A172 (cell line): ENCODE results near the gene FBP2. TPM values are rescaled to one million over a fixed set of nuclear protein-coding genes. Genes with fewer than 3 reads are reported as not detected.
"Not testable (repeated sequence)": the region's sequence is repeated elsewhere in the genome, so short reads cannot be mapped to it uniquely, and the experiment has no call there.

Experiments
- DNase-seq: peaks from one replicate; pipeline ENCODE4 v3.0.0-alpha.2; 2015; ENCODE audit warnings: low spot score
- total RNA-seq: library from RNA; depleted of rRNA; stranded (reverse); fragments of >200 nt; shearing (Covaris generic); gene quantifications from 2 replicates; pipeline ENCODE4 v1.2.3, GENCODE V29; 2014

The FBP2 gene
- total RNA-seq, 1 experiment from 2014 or later, result not detected

GRCh38 chr9:94606646-94607422 lies 13.2 kb upstream of the FBP2 start:
- DNase-seq, result no peak

GRCh38 chr9:94603259-94604160 lies 9.9 kb upstream of the FBP2 start:
- DNase-seq, result peak; percentile 82

GRCh38 chr9:94602666-94603065 lies 9.0 kb upstream of the FBP2 start:
- DNase-seq, result no peak

GRCh38 chr9:94600715-94601114 lies 7.1 kb upstream of the FBP2 start:
- DNase-seq, result no peak

- DNase-seq, result no peak
These were observed 6.6 kb upstream of the FBP2 start for GRCh38 chr9:94600258-94600657.

- DNase-seq, result no peak
These were observed 5.5 kb upstream of the FBP2 start for GRCh38 chr9:94599102-94599501.

GRCh38 chr9:94592683-94593082 lies 941 bp downstream of the FBP2 start:
- not testable (repeated sequence) for DNase-seq

- no peak for DNase-seq
These were observed 1.7 kb downstream of the FBP2 start for GRCh38 chr9:94591876-94592275.

GRCh38 chr9:94591046-94591545 lies 2.5 kb downstream of the FBP2 start:
- DNase-seq, result not testable (repeated sequence)

- no peak for DNase-seq
These were observed 4.9 kb downstream of the FBP2 start for GRCh38 chr9:94588681-94589080.

- peak; percentile 10 for DNase-seq
These were observed 6.8 kb downstream of the FBP2 start for GRCh38 chr9:94586814-94587213.

GRCh38 chr9:94586316-94586715 lies 7.3 kb downstream of the FBP2 start:
- no peak for DNase-seq

GRCh38 chr9:94584555-94584954 lies 9.1 kb downstream of the FBP2 start:
- no peak for DNase-seq

- no peak for DNase-seq
These were observed 11.9 kb downstream of the FBP2 start for GRCh38 chr9:94581728-94582127.

- DNase-seq, result no peak
These were observed 16.1 kb downstream of the FBP2 start for GRCh38 chr9:94577571-94577970.

- DNase-seq, result no peak
These were observed 16.6 kb downstream of the FBP2 start for GRCh38 chr9:94577036-94577435.

GRCh38 chr9:94576131-94576530 lies 17.5 kb downstream of the FBP2 start:
- no peak for DNase-seq

GRCh38 chr9:94568972-94569712 lies 24.5 kb downstream of the FBP2 start:
- no peak for DNase-seq

GRCh38 chr9:94568250-94568889 lies 25.3 kb downstream of the FBP2 start:
- no peak for DNase-seq

- DNase-seq, result no peak
These were observed 26.4 kb downstream of the FBP2 start for GRCh38 chr9:94567271-94567670.

- DNase-seq, result no peak
These were observed 27.1 kb downstream of the FBP2 start for GRCh38 chr9:94566550-94566949.
